ENCODE results near the gene GJB2.
A peak's percentile ranks its signal among the peaks of the same experiment; 100 is the strongest.

Gene GJB2

DNA sequence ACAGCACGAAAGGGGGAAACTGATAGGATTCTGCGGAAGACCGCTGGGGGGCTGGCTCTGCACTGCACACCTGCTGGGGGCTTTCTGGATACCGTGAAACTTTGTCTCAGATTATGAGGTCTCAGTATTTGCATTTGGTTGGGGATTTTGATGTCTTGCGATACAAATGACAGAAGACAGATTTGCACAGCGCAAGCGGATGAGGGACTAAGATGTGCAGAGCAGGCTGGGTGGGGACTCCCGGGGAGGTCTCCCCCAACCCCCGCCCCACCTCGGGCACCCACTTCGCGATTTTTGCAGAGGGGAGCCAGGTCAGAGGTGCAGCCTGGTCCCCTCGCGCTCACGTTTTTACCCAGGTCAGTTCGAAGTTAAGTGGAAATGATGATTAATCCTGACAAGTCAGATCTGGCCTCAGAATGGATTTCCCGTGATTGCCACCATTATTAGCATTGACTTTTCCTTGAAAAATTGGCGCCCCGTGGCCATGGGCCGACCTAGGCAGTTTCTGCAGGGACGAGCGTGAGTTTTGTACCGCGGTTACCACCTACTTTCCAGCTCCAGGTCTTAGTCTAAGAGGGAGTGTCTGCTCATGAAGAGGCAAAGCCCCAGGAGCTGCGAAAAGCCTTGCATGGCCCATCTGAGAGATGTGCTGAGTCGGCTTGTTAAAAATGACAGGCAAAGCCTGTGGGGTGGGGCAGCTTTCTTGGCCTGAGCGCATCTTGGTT lies 1.3 kb upstream of the GJB2 start:
- DNase-seq: no peak

DNA sequence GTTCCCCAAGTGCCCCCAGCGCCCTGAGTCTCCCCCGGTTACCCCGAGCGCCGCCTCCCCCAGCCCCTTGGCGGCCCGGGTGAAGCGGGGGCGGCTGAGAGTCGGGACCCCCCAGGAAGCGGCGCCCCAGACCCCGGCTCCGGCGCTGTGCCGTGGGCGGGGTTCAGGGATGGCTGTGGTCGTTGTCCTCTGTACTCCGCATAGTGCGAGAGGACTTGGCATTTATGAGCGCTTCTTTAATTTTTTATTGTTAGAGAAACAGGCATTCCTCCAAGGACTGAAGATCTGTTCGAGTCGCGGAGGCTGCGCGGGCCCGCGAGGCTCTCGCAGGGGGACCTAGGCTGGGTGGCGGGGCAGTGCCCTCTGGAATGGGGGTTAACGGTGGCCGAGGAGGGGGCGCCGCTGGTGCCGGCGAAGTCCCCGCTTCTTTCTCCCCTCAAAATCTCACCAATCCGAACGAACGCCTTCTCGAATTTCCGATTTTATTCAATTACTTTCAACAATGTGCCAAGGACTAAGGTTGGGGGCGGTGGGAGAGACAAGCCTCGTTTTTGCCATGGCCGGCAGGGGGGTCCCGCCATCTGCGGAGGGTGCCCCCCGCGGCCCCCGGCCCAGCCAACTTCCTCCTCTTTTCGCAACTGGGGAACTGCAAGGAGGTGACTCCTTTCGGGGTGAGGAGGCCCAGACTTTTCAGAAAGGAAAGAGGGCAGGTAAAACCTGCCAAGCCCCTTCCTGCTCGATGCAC lies 596 bp upstream of the GJB2 start:
- in situ Hi-C loops (cut with MboI; ENCODE audit: low pct_unique_long_range_greater_than_20kb, low sequenced_read_pairs): loop anchor here (25.0 kb wide), 1 partner anchor 719 kb away; the partner anchor contains the start of gene XPO4

More for the DNA sequence above, 1.3 kb upstream of the GJB2 start:
- in situ Hi-C loops (cut with MboI; ENCODE audit: low pct_unique_long_range_greater_than_20kb, low sequenced_read_pairs): loop anchor here (25.0 kb wide), 1 partner anchor 718 kb away; the partner anchor contains the start of gene XPO4

DNA sequence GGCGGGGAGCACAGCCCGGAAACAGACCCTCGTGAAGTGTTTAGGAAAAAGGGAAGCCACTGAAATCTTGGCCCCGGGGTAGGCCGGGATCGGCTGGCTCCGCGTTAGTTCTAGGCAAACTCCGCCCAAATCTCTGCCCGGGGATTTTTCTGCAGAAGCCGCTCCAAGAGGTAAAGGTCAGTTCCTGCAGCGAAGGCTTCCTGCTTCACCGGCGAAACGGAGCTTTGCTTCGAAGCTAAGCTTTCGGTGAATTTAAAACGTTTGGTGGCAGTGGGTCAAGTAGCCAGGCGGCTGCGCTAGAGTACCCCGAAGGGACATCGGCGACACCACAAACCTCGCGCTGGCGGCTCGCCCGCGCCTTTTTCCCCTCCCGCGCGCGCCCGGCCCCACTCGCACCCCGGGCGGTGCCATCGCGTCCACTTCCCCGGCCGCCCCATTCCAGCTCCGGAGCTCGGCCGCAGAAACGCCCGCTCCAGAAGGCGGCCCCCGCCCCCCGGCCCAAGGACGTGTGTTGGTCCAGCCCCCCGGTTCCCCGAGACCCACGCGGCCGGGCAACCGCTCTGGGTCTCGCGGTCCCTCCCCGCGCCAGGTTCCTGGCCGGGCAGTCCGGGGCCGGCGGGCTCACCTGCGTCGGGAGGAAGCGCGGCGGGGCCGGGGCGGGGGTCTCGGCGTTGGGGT lies 441 bp downstream of the GJB2 start:
- peak; percentile 28 for DNase-seq
- in situ Hi-C loops (cut with MboI; ENCODE audit: low pct_unique_long_range_greater_than_20kb, low sequenced_read_pairs): loop anchor here (25.0 kb wide), 1 partner anchor 720 kb away; the partner anchor contains the start of gene XPO4

More for the DNA sequence above, 596 bp upstream of the GJB2 start:
- DNase-seq: peak; percentile 25

DNA sequence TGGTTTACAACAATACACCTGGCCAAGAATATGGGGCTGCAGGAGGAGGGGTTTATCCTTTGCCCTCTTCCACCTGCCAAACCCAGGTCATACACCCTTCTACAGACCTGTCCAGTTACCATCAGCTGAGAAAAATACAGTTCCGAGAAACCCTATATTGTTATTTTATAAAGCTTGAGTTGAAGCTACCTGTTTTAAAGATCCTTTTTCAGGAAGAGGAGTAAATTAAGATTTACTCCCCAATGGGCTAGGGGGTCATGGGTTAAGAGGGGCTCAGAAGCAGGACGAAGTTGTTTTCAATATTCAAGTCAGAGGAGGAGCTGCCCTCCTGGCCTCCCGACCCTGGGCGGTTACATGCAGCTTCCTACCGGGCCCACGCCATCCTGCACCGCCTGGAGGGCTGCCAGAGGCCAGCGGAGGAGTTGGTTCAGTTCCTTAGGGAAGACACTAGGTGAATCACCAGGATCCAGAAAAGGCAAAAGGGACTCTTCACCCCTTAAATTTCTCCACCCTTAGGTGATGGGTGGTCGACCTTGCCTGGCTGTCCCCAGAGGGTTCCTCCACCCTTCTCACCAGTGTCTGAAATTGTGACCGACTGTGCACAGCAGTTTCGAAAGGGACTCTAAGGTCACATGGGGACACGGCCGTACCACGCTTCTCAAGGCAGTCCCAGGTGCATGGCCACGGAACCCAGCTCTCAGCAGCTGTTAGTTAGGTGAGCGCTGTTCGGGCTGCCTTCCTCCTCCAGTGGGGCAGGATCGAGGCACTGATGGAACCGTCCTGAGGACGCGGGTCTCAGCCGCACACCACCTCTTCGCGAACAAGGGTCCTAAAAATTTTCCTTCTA lies 1.2 kb downstream of the GJB2 start:
- in situ Hi-C loops (cut with MboI; ENCODE audit: low pct_unique_long_range_greater_than_20kb, low sequenced_read_pairs): loop anchor here (25.0 kb wide), 1 partner anchor 721 kb away; the partner anchor contains the start of gene XPO4
- DNase-seq: no peak

DNA sequence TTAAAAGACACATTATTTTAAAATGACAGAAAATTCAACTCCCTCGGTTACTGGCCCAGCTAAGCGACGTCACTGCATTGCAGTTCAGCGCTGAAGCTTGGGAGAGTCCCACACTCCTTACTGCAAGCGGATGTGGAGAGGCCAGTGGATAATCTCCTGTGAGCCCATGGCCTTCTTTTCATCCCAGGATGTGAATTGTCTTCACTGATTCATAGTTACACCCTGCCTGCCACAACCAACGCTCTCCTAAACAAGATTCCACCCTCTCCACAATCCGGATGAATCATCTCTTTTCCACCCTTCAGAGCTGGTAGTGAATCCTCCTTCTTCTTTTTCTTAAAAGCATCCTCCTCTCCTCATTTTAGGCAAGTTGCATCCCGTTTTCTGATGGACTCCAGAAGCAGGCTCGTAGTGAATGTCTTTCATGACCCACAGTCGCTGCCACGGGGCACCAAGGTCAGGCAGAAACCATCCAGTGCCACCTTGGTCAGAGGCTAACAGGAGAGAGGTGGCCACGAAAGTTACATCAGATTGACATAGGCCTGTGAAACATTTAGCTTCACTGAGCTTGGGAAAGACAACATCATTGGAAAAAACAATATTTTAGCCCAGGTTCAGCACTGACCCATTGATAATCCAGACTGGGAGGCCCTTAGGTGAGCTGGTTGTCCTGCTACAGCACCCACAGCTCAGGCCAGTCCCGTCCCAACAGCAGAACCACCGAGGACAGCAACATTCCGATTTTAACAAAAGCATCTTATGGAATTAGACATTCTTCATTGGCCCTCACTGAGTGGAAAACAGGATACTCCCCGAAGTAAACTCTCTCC lies 2.0 kb downstream of the GJB2 start:
- no peak for DNase-seq
- in situ Hi-C loops (cut with MboI; ENCODE audit: low pct_unique_long_range_greater_than_20kb, low sequenced_read_pairs): loop anchor here (25.0 kb wide), 1 partner anchor 722 kb away; the partner anchor contains the start of gene XPO4

- no peak for DNase-seq
- in situ Hi-C loops (cut with MboI; ENCODE audit: low pct_unique_long_range_greater_than_20kb, low sequenced_read_pairs): loop anchor here (25.0 kb wide), 1 partner anchor 722 kb away; the partner anchor contains the start of gene XPO4
These were observed 2.7 kb downstream of the GJB2 start for GRCh38 chr13:20190076-20190475.

DNA sequence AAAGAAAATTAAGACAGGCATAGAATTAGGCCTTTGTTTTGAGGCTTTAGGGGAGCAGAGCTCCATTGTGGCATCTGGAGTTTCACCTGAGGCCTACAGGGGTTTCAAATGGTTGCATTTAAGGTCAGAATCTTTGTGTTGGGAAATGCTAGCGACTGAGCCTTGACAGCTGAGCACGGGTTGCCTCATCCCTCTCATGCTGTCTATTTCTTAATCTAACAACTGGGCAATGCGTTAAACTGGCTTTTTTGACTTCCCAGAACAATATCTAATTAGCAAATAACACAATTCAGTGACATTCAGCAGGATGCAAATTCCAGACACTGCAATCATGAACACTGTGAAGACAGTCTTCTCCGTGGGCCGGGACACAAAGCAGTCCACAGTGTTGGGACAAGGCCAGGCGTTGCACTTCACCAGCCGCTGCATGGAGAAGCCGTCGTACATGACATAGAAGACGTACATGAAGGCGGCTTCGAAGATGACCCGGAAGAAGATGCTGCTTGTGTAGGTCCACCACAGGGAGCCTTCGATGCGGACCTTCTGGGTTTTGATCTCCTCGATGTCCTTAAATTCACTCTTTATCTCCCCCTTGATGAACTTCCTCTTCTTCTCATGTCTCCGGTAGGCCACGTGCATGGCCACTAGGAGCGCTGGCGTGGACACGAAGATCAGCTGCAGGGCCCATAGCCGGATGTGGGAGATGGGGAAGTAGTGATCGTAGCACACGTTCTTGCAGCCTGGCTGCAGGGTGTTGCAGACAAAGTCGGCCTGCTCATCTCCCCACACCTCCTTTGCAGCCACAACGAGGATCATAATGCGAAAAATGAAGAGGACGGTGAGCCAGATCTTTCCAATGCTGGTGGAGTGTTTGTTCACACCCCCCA lies 3.8 kb downstream of the GJB2 start:
- in situ Hi-C loops (cut with MboI; ENCODE audit: low pct_unique_long_range_greater_than_20kb, low sequenced_read_pairs): loop anchor here (25.0 kb wide), 1 partner anchor 723 kb away; the partner anchor contains the start of gene XPO4
- peak; percentile 90 for DNase-seq

DNA sequence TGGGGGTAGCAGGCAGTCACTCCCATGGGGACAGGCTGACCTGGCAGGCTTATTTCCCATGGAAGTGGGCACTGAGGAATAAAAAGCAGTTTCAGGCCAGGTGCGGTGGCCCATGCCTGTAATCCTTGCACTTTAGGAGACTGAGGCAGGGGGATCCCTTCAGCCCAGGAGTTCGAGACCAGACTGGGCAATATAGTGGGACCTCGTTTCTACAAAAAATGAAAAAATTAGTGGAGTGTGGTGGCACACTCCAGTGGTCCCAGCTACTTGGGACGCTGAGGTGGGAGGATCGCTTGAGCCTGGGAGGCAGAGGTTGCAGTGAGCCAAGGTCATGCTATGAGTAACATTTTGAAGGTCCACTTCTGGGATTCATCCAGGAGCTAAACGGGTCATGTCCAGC lies 6.0 kb downstream of the GJB2 start:
- in situ Hi-C loops (cut with MboI; ENCODE audit: low pct_unique_long_range_greater_than_20kb, low sequenced_read_pairs): loop anchor here (25.0 kb wide), 1 partner anchor 726 kb away; the partner anchor contains the start of gene XPO4
- DNase-seq: no peak

- in situ Hi-C loops (cut with MboI; ENCODE audit: low pct_unique_long_range_greater_than_20kb, low sequenced_read_pairs): loop anchor here (25.0 kb wide), 1 partner anchor 727 kb away; the partner anchor contains the start of gene XPO4
- DNase-seq: no peak
These were observed 7.2 kb downstream of the GJB2 start for GRCh38 chr13:20185366-20186056.

DNA sequence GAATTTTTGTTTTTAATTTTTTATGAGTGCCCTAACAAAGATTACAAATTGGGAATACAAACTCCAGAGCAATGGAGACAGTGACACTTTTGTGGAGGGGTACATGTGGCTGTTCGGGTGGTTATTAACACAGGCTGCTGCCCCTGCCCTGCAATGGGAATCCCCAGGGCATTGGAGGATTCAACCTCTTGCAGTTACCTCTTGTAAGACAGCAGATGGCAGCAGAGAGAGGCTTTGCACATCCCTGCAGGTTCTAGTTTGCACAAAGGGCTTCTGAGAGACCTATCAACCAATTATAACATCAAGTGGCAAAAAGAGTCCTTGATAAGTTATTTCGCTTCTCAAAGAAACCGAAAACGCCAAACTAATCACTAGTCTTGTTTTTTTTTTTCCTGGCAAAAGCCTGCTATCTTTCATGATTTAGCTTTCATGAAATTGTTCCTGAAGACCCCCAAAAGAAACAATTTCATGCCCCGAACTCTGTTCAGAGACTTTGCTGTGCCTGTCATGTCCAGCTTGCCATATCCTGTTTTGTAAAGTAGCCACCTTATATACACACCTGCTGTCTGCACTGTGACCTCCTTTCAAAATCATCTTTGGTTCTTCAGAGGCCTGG lies 10.4 kb downstream of the GJB2 start:
- in situ Hi-C loops (cut with MboI; ENCODE audit: low pct_unique_long_range_greater_than_20kb, low sequenced_read_pairs): loop anchor here (25.0 kb wide), 1 partner anchor 730 kb away; the partner anchor contains the start of gene XPO4
- peak; percentile 76 for DNase-seq

- no peak for DNase-seq
- in situ Hi-C loops (cut with MboI; ENCODE audit: low pct_unique_long_range_greater_than_20kb, low sequenced_read_pairs): loop anchor here (25.0 kb wide), 1 partner anchor 731 kb away; the partner anchor contains the start of gene XPO4
These were observed 11.6 kb downstream of the GJB2 start for GRCh38 chr13:20181188-20181587.

DNA sequence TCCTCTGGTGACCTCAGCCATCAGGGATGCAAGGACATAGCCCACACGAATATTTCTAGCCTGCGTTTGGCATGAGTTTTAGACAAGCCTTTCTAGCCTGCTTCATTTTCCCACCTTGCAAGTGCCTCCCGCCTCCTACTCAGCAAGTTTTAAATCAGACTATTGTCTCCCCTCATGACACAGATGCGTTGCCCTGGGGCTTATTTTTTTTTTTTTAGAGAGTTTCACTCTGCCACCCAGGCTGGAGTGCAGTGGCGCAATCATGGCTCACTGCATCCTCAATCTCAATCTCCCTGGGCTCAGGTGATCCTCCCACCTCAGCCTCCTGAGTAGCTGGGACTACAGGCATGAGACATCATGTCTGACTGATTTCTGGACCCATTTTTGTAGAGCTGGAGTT lies 14.6 kb downstream of the GJB2 start:
- in situ Hi-C loops (cut with MboI; ENCODE audit: low pct_unique_long_range_greater_than_20kb, low sequenced_read_pairs): loop anchor here (25.0 kb wide), 1 partner anchor 734 kb away; the partner anchor contains the start of gene XPO4

DNA sequence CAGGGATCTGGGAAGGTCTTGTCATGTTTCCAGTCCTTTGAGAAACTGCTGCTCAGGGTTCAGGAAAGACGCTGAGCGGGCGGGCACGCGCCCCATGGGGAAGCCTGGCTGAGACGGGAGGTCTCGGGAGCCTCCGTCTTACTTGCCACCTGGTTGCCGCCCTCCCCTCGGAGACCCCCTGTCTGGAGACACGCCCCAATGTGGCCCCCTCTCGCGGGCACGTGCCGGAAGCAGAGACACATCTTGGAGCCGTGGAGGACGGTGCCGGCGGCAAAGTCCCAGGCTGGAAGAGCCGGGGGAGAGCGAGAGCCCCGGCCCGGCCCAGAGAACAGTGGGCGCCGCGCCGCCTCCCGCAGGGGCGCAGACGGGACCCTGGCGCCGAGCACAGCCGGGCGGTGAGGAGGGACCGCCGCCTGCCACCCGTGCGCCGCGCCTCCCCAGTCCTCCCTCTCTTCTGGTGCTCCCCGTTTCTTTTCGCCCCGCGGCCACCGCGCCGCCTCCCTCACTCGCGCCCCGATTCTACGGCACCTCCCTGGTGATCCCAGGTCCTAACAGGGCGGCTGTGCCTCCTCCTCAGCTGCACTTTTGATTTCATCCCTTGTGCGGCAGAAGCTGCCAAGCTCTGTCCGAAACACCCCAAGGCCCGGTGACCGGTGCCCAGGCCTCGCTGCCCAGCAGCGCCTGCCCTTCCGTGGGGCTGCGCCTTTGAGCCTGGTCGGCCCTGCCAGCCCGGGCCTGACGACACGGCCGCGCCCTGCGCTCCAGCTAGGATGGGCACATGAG lies 15.5 kb downstream of the GJB2 start:
- in situ Hi-C loops (cut with MboI; ENCODE audit: low pct_unique_long_range_greater_than_20kb, low sequenced_read_pairs): loop anchor here (25.0 kb wide), 1 partner anchor 735 kb away; the partner anchor contains the start of gene XPO4
- no peak for DNase-seq

More for the DNA sequence above, 14.6 kb downstream of the GJB2 start:
- no peak for DNase-seq

DNA sequence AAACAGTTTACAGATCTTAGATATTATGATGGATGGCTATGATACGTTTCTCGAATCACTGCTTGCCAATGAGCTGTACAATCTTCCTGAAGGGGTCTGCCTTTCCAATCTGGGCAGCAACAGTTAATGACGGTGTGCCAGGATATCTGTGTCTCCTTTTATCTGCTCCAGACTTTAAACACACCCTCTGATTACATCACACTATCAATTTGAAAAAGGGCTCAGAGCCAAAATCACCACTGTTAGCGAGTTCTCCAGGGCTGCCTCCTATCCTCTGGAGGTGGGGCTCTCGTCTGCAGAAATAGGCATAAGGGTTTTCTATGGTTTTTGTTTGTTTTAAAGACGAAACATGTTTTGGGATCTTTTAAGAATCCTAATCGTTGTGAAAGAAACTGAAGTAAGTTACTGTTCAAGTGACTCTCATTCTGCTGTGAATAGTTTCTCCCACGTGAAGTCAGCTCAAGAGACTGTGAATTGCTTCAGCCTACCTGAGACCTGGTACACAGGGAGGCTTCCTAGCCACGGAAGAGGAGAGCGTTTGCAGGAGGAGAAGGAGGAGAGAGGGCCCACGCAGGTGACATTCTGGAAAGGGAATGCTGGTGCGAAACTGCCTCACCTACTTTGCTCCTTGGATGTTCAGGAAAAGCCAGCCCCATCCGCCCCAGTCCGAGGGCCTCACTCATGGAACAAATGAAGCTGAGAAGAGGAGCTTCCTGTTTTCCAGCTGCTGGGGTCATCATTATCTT lies 16.7 kb downstream of the GJB2 start:
- DNase-seq: no peak
- in situ Hi-C loops (cut with MboI; ENCODE audit: low pct_unique_long_range_greater_than_20kb, low sequenced_read_pairs): loop anchor here (25.0 kb wide), 1 partner anchor 736 kb away; the partner anchor contains the start of gene XPO4
